Lower lobe of right lung (tissue), 2 donors: ENCODE data around the gene IKZF3. TPM values are rescaled to one million over a fixed set of nuclear protein-coding genes. Genes with fewer than 3 reads are reported as not detected.
"Not testable (repeated sequence)": the region's sequence is repeated elsewhere in the genome, so short reads cannot be mapped to it uniquely, and the experiment has no call there.

ENCODE experiments used
- ATAC-seq, 2 donors: fragments of 200-7000 bp; cut with Tn5 transposase; one replicate each; pipeline ENCODE4 v1.9.1; 2020 to 2022; ENCODE audit warnings: mild to moderate bottlenecking in 2 of 2, moderate library complexity in 2 of 2
- DNase-seq: peaks from one replicate; pipeline ENCODE4 v3.0.0-alpha.2; 2020
- H3K27ac ChIP-seq: fragments of 200-600 bp; one replicate; pipeline ENCODE4 v1.8.0; 2022
- H3K27me3 ChIP-seq: fragments of 200-600 bp; one replicate; pipeline ENCODE4 v1.8.0; 2022; ENCODE audit warnings: low read depth
- H3K36me3 ChIP-seq: fragments of 200-600 bp; one replicate; pipeline ENCODE4 v1.8.0; 2022; ENCODE audit warnings: mild to moderate bottlenecking
- H3K4me1 ChIP-seq: fragments of 200-600 bp; one replicate; pipeline ENCODE4 v1.8.0; 2022
- H3K4me3 ChIP-seq: fragments of 200-600 bp; one replicate; pipeline ENCODE4 v1.8.0; 2022; ENCODE audit warnings: mild to moderate bottlenecking
- H3K9me3 ChIP-seq: fragments of 200-600 bp; one replicate; pipeline ENCODE4 v1.8.0; 2022
- intact Hi-C: fragments of 100-400 bp; cut with DNase I; formaldehyde crosslinking; loops from one replicate; pipeline ENCODE4 v1.11.0; 2022
- total RNA-seq: library from RNA; stranded (reverse); fragmentation: NEBNext Ultra II Directional; extraction: Animal tissue kit (Norgen Biotek cat#: 25700); gene quantifications from one replicate; pipeline ENCODE4 v1.2.1, GENCODE V29; 2021
- TF ChIP-seq, protein P1 (sequence below): fragments of 200-600 bp; IDR thresholded peaks from one replicate; pipeline ENCODE4 v1.8.0; 2022; ENCODE audit warnings: antibody characterized with exemption, mild to moderate bottlenecking
- donor health status: DM: no; HTN: yes; CAD: no; lungs with severe emphysema.

The IKZF3 gene
- total RNA-seq, 1 donor from 2014 or later: 7.1 TPM

DNA sequence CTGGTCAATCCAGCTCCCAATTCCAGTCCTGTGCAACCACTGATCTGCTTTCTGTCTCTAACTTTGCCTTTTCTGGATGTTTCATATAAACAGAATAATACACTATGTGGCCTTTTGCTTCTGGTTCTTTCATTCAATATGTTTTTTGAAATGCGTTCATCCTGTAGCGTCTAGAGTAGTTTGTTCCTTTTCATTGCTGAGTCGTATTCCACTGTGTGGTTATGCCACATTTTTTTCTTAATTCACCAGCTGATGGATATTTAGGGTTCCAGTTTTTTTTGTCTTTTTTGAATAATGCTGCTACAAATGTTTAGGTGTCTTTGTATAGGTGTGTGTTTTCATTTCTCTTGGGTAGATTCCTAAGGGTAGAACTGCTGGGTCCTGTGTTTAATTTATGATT is 131.5 kb downstream of the IKZF3 start:
- DNase-seq: no peak
- no peak for ATAC-seq
- intact Hi-C loops: no loop called here
- no peak overlapping the region for H3K27ac ChIP-seq
- H3K9me3 ChIP-seq: no peaks in the 10 kb centered on the region
- peaks cover 18% of the 10 kb centered on the region for H3K36me3 ChIP-seq
- H3K4me1 ChIP-seq: peaks cover 17% of the 10 kb centered on the region
- peaks cover 4% of the 10 kb centered on the region for H3K27me3 ChIP-seq
- TF ChIP-seq, protein P1, sequence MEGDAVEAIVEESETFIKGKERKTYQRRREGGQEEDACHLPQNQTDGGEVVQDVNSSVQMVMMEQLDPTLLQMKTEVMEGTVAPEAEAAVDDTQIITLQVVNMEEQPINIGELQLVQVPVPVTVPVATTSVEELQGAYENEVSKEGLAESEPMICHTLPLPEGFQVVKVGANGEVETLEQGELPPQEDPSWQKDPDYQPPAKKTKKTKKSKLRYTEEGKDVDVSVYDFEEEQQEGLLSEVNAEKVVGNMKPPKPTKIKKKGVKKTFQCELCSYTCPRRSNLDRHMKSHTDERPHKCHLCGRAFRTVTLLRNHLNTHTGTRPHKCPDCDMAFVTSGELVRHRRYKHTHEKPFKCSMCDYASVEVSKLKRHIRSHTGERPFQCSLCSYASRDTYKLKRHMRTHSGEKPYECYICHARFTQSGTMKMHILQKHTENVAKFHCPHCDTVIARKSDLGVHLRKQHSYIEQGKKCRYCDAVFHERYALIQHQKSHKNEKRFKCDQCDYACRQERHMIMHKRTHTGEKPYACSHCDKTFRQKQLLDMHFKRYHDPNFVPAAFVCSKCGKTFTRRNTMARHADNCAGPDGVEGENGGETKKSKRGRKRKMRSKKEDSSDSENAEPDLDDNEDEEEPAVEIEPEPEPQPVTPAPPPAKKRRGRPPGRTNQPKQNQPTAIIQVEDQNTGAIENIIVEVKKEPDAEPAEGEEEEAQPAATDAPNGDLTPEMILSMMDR: no peak
- no peak overlapping the region for H3K4me3 ChIP-seq

DNA sequence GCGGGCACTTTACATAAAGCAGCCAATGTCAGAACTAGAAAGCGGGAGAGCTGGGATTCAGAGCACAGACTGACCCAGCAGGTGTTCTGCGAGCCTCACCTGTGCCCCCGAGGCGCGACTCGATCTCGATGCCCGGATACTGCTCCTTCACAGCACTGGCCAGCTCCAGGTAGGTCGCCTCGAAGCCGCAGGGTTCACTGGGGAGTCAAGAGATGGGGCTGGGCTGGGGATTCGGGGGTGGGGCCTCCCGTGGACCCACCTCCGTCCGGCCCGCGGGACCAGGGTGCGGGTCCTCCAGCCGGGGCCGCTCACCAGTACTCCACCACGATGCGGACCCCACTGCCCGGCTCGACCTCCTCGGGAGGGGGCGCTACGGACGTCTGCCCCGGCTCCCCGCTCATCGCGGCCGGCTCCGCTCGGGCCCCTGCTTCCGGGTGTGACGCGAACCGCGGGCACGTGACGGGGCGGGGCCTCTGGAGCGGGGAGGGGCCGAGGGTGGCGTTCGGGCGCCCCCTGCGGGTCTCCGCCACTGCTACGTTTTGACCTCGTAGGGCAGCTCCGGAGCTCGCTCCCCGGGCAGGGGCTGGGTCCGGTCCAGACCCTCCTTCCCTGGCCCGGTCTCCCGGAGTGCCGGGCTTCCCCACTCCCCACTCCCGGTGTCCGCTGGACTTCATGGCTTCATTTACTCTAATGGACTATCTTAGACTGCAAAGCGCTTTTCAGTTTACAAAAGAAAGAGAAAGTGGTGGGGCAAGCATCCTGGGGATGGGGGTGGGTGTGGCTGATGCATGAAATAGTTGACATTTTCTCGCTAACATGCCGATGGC is 133.8 kb downstream of the IKZF3 start, which contains the start of gene MIEN1:
MIEN1 (minus strand) TSS at position 438 of the 827 bp plus-strand sequence; CDS start at position 401, 37 bp downstream.
- Histone ChIP-seq H3K9me3 (no peaks in the 10 kb centered on the region), H3K27me3 (no peaks in the 10 kb centered on the region), H3K27ac (peak within 1 kb of the TSS; percentile 91), H3K36me3 (peaks cover 41% of the 10 kb centered on the region), H3K4me3 (peak within 1 kb of the TSS; percentile 73), H3K4me1 (peaks cover 12% of the 10 kb centered on the region)
- peak; percentile 94 for DNase-seq
- ATAC-seq: peak; percentile 98
- TF ChIP-seq, protein P1: peak; percentile 87
- intact Hi-C loops: no loop called here

DNA sequence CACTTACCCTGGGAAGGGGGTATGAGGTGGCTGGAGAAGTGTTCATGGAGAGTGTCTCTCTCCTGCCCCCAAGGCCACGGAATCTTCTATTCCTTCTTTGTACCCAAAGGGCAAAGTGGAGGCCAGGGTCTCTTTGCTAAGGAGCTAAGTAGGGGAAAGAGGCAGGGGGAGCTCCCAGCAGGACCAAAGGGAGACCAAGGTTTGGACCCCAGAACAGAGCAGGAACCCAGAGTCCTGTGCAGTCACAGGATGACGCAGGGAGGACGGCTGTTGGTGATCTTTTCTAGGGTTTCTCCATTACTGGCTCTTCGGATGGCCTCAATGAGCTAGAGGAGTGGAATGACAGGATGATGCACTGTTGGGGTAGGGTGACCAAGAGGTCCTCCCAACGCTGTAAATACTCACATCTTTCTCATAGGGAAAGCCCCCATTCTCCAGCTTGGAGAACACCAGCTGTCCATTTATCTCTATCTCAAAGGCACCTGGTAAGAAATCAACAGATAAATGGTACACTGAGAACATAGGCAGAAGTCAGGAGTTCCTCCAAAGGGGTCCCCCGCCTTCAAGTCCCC is 134.7 kb downstream of the IKZF3 start:
- TF ChIP-seq, protein P1: no peak
- peak overlapping the region; percentile 73 for H3K4me3 ChIP-seq
- H3K36me3 ChIP-seq: peaks cover 50% of the 10 kb centered on the region
- DNase-seq (no peak), ATAC-seq (no peak)
- intact Hi-C loops: no loop called here
- no peaks in the 10 kb centered on the region for H3K9me3 ChIP-seq
- no peaks in the 10 kb centered on the region for H3K27me3 ChIP-seq
- H3K4me1 ChIP-seq: peaks cover 12% of the 10 kb centered on the region
- H3K27ac ChIP-seq: peak overlapping the region; percentile 91

DNA sequence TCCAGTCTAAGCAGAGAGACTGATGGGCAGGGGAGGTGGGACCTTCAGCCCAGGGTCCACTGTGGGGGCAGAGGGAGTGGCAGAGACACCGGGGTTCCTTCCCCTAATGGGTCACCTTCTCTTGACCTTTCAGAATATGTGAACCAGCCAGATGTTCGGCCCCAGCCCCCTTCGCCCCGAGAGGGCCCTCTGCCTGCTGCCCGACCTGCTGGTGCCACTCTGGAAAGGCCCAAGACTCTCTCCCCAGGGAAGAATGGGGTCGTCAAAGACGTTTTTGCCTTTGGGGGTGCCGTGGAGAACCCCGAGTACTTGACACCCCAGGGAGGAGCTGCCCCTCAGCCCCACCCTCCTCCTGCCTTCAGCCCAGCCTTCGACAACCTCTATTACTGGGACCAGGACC is 136.6 kb downstream of the IKZF3 start:
- TF ChIP-seq, protein P1: no peak
- H3K9me3 ChIP-seq: no peaks in the 10 kb centered on the region
- intact Hi-C loops: no loop called here
- DNase-seq (no peak), ATAC-seq (no peak)
- H3K4me1 ChIP-seq: peaks cover 12% of the 10 kb centered on the region
- no peaks in the 10 kb centered on the region for H3K27me3 ChIP-seq
- no peak overlapping the region for H3K4me3 ChIP-seq
- peaks cover 60% of the 10 kb centered on the region for H3K36me3 ChIP-seq
- H3K27ac ChIP-seq: no peak overlapping the region

DNA sequence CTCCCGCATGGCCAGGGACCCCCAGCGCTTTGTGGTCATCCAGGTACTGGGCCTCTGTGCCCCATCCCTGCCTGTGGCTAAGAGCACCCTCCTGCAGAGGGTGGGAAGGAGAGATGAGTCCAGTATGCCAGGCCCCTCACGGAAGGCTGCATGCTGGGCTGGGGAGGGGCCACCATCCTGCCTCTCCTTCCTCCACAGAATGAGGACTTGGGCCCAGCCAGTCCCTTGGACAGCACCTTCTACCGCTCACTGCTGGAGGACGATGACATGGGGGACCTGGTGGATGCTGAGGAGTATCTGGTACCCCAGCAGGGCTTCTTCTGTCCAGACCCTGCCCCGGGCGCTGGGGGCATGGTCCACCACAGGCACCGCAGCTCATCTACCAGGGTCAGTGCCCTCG is 137.5 kb downstream of the IKZF3 start:
- peaks cover 12% of the 10 kb centered on the region for H3K4me1 ChIP-seq
- no peak for ATAC-seq
- H3K27me3 ChIP-seq: no peaks in the 10 kb centered on the region
- no peak overlapping the region for H3K4me3 ChIP-seq
- H3K27ac ChIP-seq: no peak overlapping the region
- no peak for DNase-seq
- peaks cover 70% of the 10 kb centered on the region for H3K36me3 ChIP-seq
- no peaks in the 10 kb centered on the region for H3K9me3 ChIP-seq
- TF ChIP-seq, protein P1: no peak
- intact Hi-C loops: no loop called here

DNA sequence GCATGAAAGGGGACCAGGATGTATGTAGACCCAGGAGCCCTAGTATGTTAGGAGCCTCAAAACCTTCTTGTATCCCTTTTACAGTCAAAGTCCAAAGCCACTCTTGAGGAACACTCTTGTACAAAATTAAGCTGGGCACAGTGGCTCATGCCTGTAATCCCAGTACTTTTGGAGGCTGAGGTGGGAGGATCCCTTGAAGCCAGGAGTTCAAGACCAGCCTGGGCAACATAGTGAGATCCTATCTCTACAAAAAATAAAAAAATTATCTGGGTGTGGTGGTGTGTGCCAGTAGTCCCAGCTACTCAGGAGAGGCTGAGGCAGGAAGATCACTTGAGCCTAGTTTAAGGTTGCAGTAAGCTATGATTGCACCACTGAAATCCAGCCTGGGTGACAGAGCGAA is 138.2 kb downstream of the IKZF3 start:
- H3K27me3 ChIP-seq, H3K27ac ChIP-seq, H3K9me3 ChIP-seq, ATAC-seq, H3K4me3 ChIP-seq, DNase-seq, intact Hi-C loops: not testable (repeated sequence)
- Histone ChIP-seq H3K4me1 (peaks cover 12% of the 10 kb centered on the region), H3K36me3 (peaks cover 73% of the 10 kb centered on the region)
